HG02623 (cell line): Measurements from ENCODE around the gene FBXO31.
A peak's percentile ranks its signal among the peaks of the same experiment; 100 is the strongest.

Experiments
- ATAC-seq: cut with Tn5 transposase; IDR thresholded peaks from one replicate; pipeline ENCODE4 v1.9.1; 2021; ENCODE audit warnings: moderate library complexity; ENCODE audit not compliant: unreplicated experiment

FBXO31 gene, protein sequence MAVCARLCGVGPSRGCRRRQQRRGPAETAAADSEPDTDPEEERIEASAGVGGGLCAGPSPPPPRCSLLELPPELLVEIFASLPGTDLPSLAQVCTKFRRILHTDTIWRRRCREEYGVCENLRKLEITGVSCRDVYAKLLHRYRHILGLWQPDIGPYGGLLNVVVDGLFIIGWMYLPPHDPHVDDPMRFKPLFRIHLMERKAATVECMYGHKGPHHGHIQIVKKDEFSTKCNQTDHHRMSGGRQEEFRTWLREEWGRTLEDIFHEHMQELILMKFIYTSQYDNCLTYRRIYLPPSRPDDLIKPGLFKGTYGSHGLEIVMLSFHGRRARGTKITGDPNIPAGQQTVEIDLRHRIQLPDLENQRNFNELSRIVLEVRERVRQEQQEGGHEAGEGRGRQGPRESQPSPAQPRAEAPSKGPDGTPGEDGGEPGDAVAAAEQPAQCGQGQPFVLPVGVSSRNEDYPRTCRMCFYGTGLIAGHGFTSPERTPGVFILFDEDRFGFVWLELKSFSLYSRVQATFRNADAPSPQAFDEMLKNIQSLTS

DNA sequence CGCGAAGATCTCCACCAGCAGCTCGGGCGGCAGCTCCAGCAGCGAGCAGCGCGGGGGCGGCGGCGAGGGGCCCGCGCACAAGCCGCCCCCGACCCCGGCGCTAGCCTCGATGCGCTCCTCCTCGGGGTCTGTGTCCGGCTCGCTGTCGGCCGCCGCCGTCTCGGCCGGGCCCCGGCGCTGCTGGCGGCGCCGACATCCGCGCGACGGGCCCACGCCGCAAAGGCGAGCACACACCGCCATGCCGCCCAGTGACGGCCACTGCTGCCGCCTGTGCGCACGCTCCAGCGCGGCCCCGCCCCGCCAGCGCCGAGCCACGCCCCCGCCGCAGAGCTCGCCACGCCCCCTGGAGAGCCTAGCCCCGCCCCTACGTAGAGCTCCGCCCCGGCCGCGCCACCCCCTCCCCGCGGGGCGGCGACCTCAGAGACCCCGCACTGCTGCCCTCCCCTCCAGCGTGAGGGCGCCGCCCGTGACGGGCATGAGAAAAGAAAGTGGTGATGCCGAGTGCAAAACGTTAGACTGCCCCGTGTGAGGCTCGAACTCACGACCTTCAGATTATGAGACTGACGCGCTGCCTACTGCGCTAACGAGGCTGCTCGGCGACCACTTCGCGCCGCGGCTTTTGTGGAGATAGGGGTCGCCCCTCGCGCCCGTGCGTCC lies at the start of gene FBXO31:
TSS of gene FBXO31 (minus strand) at position 272 of the 657 bp plus-strand sequence. CDS start at position 240, 32 bp downstream.
- ATAC-seq, result peak; percentile 38

DNA sequence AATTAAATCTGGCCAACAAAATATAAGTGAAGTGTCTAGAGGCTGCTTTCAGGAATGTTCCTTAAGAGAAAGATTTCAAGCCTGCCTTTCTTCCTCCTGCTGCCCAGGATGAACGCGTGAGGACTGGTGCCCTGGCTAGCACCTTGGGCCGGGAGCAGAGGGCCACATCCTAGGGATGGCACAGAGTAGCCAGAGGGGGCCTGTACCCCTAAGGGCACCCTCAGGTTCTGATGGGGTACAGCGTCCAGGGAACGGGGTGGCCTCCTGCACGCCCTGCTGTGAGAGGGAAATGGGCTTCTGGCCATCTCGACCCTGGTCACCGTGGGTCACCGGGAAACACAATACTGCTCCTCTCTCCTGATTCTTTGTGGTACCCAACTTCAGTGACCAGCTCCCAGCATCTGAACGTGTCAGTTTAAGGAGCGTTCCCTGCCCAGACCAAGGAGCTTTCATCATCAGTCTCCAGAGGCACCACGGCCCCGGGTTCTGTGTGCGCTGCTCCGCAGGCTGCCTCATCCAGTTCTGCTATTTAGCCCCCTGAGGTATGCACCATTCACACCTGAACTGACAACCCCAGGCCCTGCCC lies 48.8 kb upstream of the FBXO31 start:
- ATAC-seq, result no peak

DNA sequence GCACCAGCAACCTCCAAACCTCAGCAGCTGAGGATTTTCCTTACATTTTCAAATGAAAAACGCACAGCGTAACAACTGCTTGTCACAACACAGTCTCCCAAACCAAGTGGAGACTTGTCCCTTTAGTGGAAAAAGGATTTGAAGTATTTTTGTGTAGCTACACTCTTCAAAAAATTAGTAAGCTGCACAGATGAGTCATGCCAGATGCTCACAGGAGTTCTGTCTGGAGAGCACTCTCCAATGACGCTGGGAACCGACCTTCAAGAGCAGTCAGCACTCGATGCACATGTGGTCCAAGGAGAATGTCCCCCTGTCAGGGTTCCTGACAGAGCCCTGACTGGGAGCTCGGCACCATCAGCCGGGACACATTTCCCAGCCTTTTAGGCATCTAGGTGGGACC lies 48.4 kb upstream of the FBXO31 start:
- no peak for ATAC-seq

DNA sequence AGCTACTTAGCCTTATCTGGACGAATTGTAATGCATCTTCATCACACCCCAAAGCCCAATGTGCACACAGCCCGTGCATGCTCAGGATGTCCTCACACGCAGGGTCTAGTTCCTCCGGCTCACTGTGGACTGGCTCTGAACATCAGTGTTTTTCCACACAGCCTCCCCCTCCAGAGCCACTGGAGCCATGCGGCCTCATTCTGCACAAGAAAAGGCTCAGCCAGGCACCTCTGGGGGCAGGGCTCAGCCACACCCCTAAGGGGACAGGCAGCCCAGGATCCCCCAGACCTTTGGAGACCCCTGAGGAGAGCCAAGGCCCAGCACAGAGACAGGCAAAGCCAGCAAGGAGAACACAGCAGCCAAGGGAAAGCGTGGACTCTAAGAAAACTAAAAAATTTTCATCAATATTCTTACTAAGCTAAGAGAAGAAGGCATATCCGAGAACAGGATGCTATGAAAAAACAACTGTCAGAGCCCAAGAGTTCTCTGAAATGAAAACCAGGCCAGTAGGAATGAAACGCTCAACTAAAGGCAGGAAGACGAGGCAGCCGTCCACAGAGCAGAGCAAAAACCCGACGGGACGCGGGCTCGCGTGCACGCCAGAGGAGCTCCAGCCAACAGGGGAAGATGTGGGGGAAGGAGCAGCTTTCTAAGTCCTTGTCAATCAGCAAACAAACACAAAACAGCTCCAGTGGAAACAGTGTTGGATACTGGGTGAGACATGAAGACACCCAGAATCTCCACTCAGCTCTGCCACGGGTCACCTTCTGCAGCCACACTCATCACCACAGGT lies 43.0 kb upstream of the FBXO31 start:
- no peak for ATAC-seq

DNA sequence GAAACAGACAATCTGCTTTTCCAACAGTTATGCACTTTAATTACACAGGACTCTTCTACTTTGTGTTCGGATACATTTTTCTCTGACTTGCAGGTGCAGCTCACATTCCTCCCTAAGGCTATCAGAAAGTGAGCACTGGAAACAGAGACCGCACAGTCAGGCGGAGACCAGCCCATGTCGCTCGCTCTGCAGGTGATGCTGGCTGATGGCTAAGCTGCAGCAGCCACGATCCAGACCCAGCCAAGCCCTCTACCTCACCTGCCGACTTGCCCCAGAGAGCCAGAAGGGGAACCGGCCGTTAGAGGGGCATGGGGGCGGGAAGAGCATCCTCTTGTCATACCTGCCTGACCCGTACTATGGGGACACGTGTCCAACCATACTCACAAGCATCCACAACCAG lies 42.4 kb upstream of the FBXO31 start:
- ATAC-seq, result no peak

DNA sequence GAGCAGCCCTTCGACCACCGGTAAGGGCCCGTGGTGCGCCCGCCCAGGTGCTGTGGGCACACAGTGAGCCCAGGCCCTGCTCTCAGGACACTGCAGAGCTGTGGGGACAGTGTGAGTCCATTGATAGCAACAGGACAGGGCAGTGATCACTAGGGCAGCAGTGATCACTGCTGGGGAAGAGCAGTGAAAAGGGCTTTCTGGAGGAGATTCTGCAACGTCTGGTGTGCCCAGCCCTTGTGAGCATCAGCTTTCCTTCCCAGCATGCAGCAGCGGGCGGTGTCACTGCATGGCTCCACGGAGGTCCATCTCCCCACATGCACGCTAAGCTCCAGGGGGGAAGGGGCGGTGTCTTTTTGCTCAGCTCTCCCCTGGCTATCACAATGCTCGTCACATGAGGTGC lies 40.7 kb upstream of the FBXO31 start:
- ATAC-seq, result no peak

DNA sequence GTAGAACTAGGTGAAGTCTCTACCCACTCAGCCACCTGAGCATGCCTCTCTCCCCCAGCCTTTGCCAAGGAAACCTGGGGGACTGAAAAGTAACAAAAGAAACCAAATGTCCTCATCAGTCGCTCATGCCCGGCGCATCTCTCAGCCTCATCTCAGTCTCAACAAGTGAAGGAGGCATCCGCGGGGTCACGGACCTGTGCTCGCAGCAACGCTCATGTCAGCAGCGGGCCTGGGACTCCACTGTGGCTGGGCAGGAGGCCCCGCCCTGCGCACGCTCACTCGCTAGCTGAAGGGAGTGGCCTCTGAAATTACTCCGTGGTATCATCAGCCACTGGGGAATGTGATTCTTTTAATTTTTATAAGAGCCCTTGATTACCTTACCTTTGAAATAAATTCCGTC lies 39.9 kb upstream of the FBXO31 start:
- no peak for ATAC-seq

DNA sequence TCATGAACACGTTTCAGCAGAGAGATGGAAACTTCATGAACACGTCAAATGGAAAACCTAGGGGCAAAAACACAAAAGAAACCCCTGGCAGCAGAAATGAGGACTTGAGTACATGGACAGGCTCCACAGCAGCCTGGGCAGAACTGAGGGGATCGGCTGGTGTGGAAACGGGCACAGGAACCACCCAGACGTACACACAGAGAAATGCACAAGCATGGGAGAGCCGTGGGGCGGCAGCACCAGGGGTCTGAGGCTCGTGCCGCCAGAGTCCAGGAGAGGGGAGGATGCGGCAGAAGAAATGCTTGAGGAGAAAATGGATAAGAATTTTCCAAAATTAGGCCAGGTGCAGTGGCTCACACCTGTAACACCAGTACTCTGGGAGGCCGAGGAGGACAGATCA lies 38.5 kb upstream of the FBXO31 start:
- no peak for ATAC-seq

DNA sequence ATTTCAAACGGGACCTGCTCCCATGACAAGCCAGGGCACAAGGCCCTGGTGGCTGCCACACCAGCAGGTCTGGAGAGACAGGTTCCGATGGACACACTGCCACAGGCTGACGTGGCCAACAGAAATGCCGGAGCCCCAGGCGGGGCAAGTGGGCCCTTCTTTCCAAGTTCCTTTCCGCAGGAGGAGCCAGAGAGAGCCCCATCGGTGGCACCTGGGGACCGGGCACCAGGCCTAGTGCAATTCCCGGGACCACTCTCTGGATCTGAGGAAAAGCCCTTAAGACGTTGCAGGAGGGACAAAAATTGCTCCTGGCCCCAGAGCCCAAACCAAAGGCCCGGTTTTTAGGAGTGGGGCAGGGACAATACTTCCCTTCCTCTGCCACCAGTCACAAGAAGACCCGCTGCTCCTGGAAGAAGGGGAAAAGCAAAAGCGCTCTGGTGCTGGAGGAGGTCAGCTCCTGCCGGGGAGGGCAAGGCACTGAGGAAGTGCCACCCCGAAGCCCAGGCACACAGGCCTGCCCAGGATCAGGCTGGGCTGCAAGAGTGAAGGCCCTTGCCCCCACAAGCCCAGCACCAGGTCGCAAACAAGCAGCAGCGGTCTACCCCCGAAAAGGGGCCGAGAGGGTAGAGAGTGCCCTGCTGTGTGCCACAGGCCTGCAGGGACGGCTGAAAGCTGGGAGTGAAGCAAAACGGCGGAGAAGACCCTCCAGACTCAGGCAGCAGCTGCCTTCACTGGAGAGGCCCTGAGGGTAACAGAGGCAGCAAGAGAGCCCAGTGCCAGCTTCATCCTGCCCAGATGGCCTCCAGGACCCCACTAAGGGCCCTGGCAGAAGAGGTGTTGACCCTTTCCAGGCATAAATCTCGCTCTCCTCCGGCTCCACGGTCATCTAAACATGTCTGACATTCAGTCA lies 37.7 kb upstream of the FBXO31 start:
- no peak for ATAC-seq

DNA sequence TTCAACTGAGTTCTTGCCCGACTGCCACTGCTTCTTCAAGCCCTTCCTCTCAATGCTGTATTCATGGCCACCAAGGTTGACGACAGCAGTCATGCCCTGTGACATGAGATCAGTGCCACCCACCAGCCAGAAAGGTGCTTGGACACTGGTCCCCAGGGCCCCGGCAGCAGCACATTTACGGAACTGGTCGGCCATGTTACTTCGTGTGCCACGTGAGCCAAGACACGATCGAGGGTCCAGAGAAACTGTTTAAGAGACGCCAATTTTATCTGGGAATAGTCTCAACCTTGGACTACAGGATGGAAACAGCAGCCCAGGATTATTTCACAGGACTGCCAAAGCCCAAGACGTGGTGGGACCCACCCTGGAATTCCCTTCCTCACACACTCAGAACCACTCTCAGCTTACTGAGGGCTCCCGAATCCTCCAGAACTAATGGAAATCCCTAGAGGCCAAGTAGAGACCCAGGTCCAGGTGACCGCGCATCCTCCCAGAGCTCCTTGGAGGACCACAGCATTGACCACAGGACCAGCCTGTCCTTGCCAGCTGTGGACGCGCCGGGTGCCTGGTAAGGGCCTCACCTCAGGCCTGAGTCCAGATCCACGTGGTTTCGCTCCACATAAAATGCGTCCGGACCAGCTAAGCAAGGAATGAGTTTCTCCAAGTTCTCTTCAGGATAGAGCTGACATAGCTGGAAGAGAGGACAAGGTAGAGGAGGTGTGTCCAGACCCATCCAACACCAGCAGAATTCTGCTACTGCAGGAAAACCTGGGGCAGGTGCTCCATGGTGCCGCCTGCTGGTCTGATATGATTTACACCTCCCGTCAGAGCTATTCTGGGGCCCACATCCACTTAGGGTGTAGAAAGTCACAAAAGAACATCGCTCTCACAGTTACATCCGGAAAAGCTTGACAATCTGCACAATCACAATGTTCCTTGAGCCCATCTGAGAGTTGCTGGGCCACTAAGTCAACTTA lies 36.7 kb upstream of the FBXO31 start:
- no peak for ATAC-seq

DNA sequence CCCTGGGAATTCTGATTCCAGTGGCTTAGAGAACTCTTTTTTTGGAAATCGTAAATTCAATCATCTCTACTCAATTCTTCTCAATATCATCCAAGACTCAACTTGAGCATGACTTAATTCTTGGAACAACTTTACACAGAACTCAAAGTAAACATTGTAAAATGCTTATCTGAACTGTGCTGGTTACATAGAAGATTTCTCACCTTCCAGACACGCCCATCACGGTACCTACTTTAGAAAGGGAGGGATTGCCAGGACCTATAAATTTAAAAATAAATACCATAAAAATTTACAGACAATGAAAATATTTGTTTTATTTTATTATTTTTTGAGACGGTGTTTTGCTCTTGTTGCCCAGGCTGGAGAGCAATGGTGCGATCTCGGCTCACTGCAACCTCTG lies 35.1 kb upstream of the FBXO31 start:
- ATAC-seq, result no peak

DNA sequence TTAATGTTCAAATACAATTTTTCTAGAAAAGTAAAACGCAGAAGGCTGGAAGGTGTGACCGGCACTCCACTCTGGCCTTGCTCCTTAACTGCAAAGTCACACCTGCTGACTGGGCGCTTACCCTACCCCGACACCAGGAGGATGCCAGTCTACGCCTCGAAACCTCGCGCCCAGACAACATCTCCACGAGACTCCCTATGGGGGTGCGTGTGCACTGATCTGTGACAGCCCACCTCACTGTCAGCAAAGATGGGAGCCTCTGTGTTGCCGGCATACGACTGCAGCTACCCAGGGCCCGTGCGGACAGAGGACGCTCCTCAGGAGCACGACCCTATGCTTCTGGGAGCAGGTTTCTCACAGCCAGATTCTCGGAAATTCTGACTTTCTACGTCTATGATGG lies 34.6 kb upstream of the FBXO31 start:
- no peak for ATAC-seq

DNA sequence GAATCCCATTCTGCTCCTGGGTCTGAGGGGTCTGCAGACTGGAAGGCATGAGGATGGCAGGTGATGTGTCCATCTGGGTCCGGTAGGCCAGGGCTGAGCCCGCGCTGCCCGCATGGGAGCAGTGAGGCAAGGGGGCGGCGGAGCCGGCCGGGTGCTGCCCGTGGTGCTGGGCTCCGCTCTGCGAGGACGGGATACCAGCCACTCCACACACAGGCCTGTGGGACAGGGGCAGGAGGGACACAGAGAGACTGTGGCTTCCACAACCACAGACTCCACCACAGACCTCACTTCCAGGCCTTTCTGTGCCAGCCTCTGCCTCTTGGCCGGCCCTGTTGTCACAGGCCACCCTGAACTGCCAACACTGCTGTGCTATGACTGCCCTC lies 33.9 kb upstream of the FBXO31 start:
- ATAC-seq, result no peak

DNA sequence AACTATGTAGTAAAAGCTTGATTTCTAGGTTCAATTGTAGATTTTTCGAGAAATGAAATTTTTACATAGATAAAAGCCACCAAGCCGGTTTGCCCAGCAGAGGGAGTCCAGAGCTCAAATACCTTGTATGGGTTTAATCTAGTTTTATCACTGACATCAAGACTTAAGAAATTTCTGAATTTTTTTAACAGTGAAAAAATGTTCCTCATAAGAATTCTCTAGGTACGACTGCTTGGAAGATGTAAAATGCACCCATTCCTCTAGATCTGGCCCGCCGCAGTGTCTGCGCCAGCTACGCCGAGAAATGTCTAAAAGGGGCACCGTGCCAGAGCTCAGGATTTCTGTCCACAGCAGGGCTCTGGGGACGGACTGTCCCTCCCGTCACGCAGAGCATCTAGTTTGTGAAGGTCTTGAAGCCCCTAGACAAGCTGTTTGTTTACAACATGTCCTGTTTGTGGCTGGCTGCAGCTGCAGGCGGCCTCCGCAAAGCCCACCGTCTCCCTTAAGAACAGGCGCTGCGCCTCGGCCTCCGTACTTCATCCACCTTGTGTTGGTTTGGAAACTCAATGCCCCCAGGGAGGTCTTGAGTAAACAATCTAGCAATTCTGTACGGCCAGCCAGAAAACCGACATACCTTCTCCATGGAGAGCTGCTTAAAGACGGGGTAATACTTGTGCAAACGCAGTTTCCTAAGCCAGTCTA lies 33.4 kb upstream of the FBXO31 start:
- ATAC-seq, result no peak

DNA sequence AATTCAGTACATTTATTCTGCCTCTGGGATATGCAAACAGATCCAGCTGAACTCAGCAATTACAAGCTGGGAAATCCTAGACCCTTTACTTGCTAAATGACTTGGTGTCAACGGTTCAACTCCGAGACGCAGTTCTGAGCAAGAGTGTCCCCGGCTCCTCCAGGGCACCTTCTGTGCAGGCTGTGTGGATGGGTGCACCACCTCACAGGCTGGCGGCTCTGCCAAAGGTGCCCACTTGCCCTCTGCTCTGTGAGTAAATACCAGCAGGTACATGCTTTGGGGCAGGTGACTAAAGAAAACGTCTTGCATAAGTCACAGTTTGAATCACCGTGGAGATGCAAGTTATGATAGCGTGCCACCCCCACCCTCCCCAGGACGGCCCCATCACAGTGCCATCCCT lies 31.9 kb upstream of the FBXO31 start:
- no peak for ATAC-seq

DNA sequence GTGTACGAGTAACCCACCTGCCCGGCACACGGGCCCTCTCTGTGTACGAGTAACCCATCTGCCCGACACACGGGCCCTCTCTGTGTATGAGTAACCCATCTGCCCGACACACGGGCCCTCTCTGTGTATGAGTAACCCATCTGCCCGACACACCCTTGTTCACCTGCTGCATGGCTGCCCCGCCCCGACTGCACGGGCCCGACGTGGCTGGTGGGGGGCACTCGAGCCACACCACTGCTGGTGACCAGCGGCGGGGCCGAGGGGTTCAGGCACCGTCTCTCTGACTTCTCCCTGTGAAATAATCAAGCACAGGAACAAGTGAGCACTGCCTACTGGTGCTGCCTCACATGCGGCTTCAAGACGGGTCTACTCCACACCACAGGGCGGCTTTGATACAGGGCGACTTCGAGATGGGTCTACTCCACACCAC lies 30.7 kb upstream of the FBXO31 start:
- ATAC-seq, result no peak

DNA sequence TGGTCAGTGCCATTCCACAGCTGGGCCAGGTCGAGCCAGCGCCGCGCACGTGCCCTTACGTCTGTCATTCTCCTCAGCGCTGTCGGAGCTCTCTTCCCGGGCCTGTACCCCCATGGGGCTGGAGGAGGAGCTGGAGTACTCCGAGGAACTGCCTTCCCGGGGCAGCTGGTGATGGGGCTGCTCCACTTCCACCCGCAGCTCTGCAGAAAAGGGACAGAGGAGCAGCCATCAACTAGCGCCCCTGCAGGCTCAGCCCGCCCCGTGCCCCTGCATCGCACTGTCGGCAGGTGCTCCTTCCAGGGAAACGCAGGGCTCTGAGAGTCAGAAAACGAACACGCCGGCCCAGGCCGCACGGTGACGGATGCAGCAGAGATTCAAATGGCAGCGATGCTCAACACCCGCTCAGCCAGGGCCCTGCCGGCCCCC lies 29.4 kb upstream of the FBXO31 start:
- no peak for ATAC-seq

DNA sequence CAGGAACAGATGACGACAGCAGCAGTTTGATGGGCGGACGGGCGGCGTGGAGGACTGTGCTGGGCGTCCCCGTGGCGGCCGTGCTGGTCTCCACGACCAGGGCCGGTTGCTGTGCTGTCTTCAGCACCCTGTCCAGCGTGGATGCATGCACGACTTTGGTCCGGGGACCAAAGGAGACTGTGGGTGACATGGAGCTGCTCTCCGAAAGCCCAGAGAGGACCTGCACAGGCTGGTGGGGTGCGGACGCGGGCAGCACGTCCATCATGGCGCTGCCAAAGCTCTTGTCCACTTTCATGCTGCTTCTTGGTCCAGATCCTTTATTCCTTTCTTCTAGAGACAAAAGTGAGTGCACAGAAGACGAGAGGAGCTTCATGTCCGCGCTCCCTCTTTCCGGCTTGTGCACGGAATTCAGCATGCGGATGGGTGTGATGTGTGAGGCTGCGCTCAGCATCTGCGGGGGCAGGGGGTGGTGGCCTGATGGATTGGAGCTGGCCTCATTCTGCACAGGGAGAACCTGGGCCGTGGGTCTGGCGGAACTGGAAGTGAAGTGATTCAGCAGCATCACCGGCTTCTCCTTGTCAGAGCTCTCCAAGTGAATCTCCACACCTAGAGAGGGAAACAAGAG lies 28.9 kb upstream of the FBXO31 start:
- no peak for ATAC-seq
